GM23248 (cell line): ENCODE results near the gene TOP3A. TPM values are rescaled to one million over a fixed set of nuclear protein-coding genes. Genes with fewer than 3 reads are reported as not detected.

ENCODE experiments used
- DNase-seq: peaks from one replicate; pipeline ENCODE4 v3.0.0-alpha.2; 2015
- H2AFZ ChIP-seq: fragments of 200-600 bp; sonication (generic); 2 replicates; pipeline ENCODE4 v1.6.1; 2016; ENCODE audit warnings: antibody characterized with exemption
- H3F3A ChIP-seq: fragments of 200-600 bp; sonication (generic); 2 replicates; pipeline ENCODE4 v1.6.1; 2016; ENCODE audit warnings: mild to moderate bottlenecking, antibody characterized with exemption, mixed run types; ENCODE audit not compliant: insufficient read depth
- H3K27ac ChIP-seq: fragments of 200-600 bp; sonication (generic); 2 replicates; pipeline ENCODE4 v1.5.1; 2016; ENCODE audit warnings: mild to moderate bottlenecking
- H3K27me3 ChIP-seq: fragments of 200-600 bp; sonication (generic); replicated peaks from 2 replicates; pipeline ENCODE4 v1.6.1; 2016; ENCODE audit warnings: mild to moderate bottlenecking; ENCODE audit not compliant: insufficient read depth
- H3K36me3 ChIP-seq: fragments of 200-600 bp; sonication (generic); 2 replicates; pipeline ENCODE4 v1.6.1; 2016; ENCODE audit warnings: low read depth, mild to moderate bottlenecking
- H3K4me1 ChIP-seq: fragments of 200-600 bp; sonication (generic); 2 replicates; pipeline ENCODE4 v1.6.1; 2016; ENCODE audit warnings: mild to moderate bottlenecking; ENCODE audit not compliant: insufficient read depth
- H3K4me2 ChIP-seq: fragments of 200-600 bp; sonication (generic); one replicate; pipeline ENCODE4 v1.6.1; 2016; ENCODE audit warnings: mild to moderate bottlenecking; ENCODE audit not compliant: unreplicated experiment
- H3K4me3 ChIP-seq: fragments of 200-600 bp; sonication (generic); 2 replicates; pipeline ENCODE4 v1.5.1; 2016; ENCODE audit warnings: mild to moderate bottlenecking
- H3K79me2 ChIP-seq: fragments of 200-600 bp; sonication (generic); 2 replicates; pipeline ENCODE4 v1.6.1; 2016; ENCODE audit warnings: mild to moderate bottlenecking; ENCODE audit not compliant: insufficient read depth
- H3K9ac ChIP-seq: fragments of 200-600 bp; sonication (generic); 2 replicates; pipeline ENCODE4 v1.6.1; 2016; ENCODE audit warnings: mild to moderate bottlenecking
- H3K9me2 ChIP-seq: fragments of 200-600 bp; sonication (generic); 2 replicates; pipeline ENCODE4 v1.6.1; 2016; ENCODE audit warnings: mixed run types, mild to moderate bottlenecking, moderate library complexity; ENCODE audit not compliant: insufficient read depth
- H3K9me3 ChIP-seq: fragments of 200-600 bp; sonication (generic); one replicate; pipeline ENCODE4 v1.6.1; 2017; ENCODE audit warnings: low read depth
- H4K20me1 ChIP-seq: fragments of 200-600 bp; sonication (generic); 2 replicates; pipeline ENCODE4 v1.6.0; 2016; ENCODE audit not compliant: insufficient read depth
- EZH2 ChIP-seq: fragments of 200-600 bp; sonication (generic); IDR thresholded peaks from 2 replicates; pipeline ENCODE4 v1.6.1; 2018; ENCODE audit warnings: antibody characterized with exemption, mild to moderate bottlenecking; ENCODE audit not compliant: insufficient read depth, poor library complexity, severe bottlenecking
- EZH2phosphoT487 ChIP-seq: fragments of 200-600 bp; sonication (generic); IDR thresholded peaks from 2 replicates; pipeline ENCODE4 v1.6.1; 2018; ENCODE audit warnings: antibody characterized with exemption, moderate library complexity, mild to moderate bottlenecking, low read depth; ENCODE audit not compliant: insufficient read depth
- WGBS, 2 experiments: methylation state at CpG; one replicate each; pipeline ENCODE4 v1.1.6; 2015 to 2017; ENCODE audit warnings: low lambda C conversion rate in 2 of 2, low coverage in 1 of 2; ENCODE audit errors: missing lambda C conversion rate in 2 of 2; 5-methylcytosine and 5-hydroxymethylcytosine counted together
- in situ Hi-C: fragments of 300-500 bp; cut with MboI; formaldehyde crosslinking; loops from 2 replicates; pipeline ENCODE4 v1.15.0; 2020
- polyA plus RNA-seq: library from polyadenylated mRNA; unstranded; fragments of >200 nt; fragmentation: Nextera tagmentation; extraction: Ambion mirVana; gene quantifications from 2 replicates; pipeline ENCODE4 v1.2.1, GENCODE V29; 2016
- total RNA-seq: library from RNA; depleted of rRNA; stranded (reverse); fragments of >200 nt; shearing (Covaris generic); gene quantifications from 2 replicates; pipeline ENCODE4 v1.2.3, GENCODE V29; 2014

Gene TOP3A
- total and polyA plus RNA-seq, 2 experiments from 2014 or later, result 12.2 to 47.1 TPM

DNA sequence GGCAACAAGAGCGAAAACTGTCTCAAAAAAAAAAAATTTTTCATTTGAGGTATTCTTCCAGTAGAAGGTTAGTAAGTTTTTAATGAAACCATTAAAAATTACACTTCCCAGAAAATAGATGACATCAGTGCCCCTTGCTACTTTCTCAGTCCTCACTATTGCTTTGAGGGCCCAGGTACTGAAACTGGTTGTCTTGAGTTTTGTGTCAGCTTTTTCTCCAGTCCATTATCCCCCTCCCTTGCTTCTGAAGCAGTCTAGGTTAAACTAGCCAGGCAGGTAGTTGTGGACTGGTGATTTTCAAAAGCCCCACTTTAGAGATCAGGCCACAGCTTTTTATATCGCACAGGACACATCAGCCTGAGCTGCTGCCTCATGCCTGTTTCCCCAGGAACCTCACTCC, 11.2 kb upstream of the TOP3A start:
- no peak for DNase-seq
- Histone ChIP-seq H3K4me3 (no peak overlapping the region), H3K27me3 (no peaks in the 10 kb centered on the region), H3K9me3 (no peaks in the 10 kb centered on the region), H3K36me3 (peaks cover 7% of the 10 kb centered on the region; the same call in 1 of the 2 replicates), H3F3A (no peaks in the 10 kb centered on the region), H3K27ac (no peak overlapping the region), H3K79me2 (peaks cover 42% of the 10 kb centered on the region), H3K4me2 (no peak overlapping the region), H2AFZ (no peak overlapping the region), H3K9ac (no peak overlapping the region), H3K4me1 (no peaks in the 10 kb centered on the region), H4K20me1 (no peaks in the 10 kb centered on the region), H3K9me2 (no peaks in the 10 kb centered on the region)
- TF ChIP-seq EZH2phosphoT487 (no peak), EZH2 (no peak)
- in situ Hi-C loops, result no loop called here
- 98 to 100% methylated on average over 2 of the region's 2 CpGs for WGBS, 2 experiments

DNA sequence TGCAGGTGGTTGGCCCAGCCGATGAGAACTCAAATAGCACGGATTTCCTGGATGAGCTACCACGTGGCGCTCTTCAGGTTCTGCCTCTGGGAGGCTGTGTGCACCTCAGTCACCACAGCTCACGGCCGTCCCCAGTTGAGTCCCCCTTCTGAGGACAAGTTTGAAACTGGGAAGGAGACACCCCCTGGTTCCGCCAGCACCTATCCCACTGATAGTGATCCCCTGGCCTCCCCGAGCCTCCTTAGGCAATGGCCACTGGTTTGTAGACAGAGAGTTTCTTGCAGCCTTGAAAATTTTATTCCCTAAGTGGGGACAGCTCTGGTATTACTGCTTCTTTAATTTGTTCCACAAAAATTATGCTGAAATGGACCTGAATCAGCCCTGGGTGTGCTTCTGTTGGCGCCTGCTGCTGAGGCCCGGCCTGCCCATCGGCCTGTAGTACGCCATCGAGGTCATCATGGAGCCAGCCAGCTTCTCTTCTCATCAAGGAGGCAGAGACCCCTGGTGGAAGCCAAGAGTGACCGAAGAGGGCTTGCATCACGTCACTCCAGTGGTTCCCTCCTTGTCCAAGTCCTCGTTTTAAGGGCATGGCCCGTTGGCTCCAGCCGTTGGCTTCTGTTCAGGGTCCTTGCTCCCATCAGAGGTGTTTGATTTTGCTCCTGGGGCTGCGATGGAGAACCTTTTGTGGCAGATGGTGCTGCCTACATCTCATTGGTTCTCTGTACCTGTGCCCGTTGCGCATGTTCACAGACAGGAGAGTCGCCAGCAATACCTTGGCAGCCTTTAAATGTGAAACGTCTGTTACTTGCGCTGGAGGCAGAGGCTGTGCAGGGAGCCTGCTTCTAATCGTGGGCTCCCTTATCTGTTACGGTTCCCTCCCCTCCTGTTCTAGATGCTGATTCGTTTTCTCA, 9.6 kb upstream of the TOP3A start:
- Histone ChIP-seq H3K4me1 (peaks cover 3% of the 10 kb centered on the region), H3K36me3 (peaks cover 7% of the 10 kb centered on the region; the same call in 1 of the 2 replicates), H3K4me2 (no peak overlapping the region), H4K20me1 (no peaks in the 10 kb centered on the region), H3K27ac (no peak overlapping the region), H3K4me3 (no peak overlapping the region), H2AFZ (no peak overlapping the region), H3K79me2 (peaks cover 59% of the 10 kb centered on the region), H3K9ac (no peak overlapping the region), H3K27me3 (no peaks in the 10 kb centered on the region), H3K9me2 (no peaks in the 10 kb centered on the region), H3F3A (no peaks in the 10 kb centered on the region), H3K9me3 (no peaks in the 10 kb centered on the region)
- no peak for TF ChIP-seq EZH2phosphoT487
- TF ChIP-seq EZH2, result no peak
- 92 to 94% methylated on average over 27 of the region's 27 CpGs for WGBS, 2 experiments
- in situ Hi-C loops, result no loop called here
- no peak for DNase-seq

DNA sequence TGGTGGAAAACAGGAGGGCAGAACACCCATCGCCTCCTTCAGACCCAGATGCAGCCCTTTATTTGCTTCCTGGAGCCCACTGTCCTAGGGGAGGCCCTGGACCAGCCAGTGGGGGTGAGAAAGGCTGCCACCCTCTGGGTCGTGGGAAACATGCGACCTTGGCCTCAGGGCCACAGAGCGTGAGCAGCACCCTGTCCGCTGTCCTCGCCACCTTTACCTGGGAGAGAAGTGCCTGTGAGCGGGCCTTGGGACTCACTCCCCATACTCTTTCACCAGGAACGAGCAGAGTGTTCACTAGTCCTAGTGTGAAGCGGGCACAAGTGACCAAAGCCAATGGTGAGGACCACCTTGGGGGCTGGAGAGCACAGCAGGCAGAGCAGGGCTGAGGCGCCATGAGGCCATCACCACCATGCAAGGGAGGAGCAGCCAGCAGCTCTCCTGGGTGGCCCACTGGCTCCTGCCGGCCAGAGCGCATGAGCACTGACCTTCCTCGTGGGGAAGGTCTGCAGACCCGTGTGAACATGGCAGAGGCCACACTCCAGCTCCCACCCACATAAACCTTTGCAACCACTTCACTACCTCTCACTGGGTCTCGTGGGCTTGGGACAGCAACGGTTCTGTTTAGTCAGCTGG, 8.8 kb upstream of the TOP3A start:
- TF ChIP-seq EZH2 (no peak), EZH2phosphoT487 (no peak)
- Histone ChIP-seq H3K27ac (no peak overlapping the region), H3K9me3 (no peaks in the 10 kb centered on the region), H3K9me2 (no peaks in the 10 kb centered on the region), H2AFZ (no peak overlapping the region), H3K4me2 (no peak overlapping the region), H3K4me1 (peaks cover 9% of the 10 kb centered on the region), H3K27me3 (no peaks in the 10 kb centered on the region), H3K4me3 (no peak overlapping the region), H3F3A (no peaks in the 10 kb centered on the region), H3K36me3 (peaks cover 7% of the 10 kb centered on the region; the same call in 1 of the 2 replicates), H3K79me2 (peaks cover 66% of the 10 kb centered on the region), H4K20me1 (no peaks in the 10 kb centered on the region), H3K9ac (no peak overlapping the region)
- DNase-seq, result no peak
- in situ Hi-C loops, result no loop called here
- 92 to 94% methylated on average over 16 of the region's 16 CpGs for WGBS, 2 experiments

DNA sequence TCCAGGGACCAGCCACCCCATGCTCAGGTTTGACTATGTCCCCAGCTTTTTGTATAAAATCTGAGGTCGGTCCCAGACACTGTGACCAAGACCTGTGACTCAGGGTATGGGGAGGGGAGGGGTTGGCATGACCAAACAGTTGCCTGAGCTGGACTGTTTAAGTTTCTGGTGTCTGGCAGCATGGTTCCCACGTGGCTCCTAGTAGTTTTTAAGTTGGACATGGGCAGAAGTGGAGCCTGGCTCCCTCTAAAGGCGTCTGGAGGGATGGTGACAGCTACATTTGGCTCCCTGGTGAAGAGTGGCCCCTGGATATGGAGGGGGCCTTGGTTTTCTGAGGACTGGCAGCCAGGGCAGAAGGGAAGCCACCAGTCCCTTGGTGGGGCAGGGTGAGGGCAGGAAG, 8.2 kb upstream of the TOP3A start:
- DNase-seq, result peak; percentile 63
- no peaks in the 10 kb centered on the region for H4K20me1 ChIP-seq

More for the DNA sequence above, 8.2 kb upstream of the TOP3A start:
- Histone ChIP-seq H3K9ac (no peak overlapping the region), H3K9me2 (no peaks in the 10 kb centered on the region), H3K4me1 (peaks cover 15% of the 10 kb centered on the region), H3K4me2 (no peak overlapping the region), H3K27me3 (no peaks in the 10 kb centered on the region), H3K27ac (no peak overlapping the region), H3K4me3 (no peak overlapping the region), H3K9me3 (no peaks in the 10 kb centered on the region), H3F3A (no peaks in the 10 kb centered on the region), H3K79me2 (peaks cover 73% of the 10 kb centered on the region), H3K36me3 (peaks cover 7% of the 10 kb centered on the region; the same call in 1 of the 2 replicates), H2AFZ (no peak overlapping the region)
- in situ Hi-C loops, result no loop called here
- TF ChIP-seq EZH2phosphoT487 (no peak), EZH2 (no peak)
- 25% methylated on average over 3 of the region's 3 CpGs for whole genome bisulfite sequencing, 2 experiments
